Keratinocyte (primary cell): ENCODE data around the gene TMEM132D. TPM values are rescaled to one million over a fixed set of nuclear protein-coding genes. Genes with fewer than 3 reads are reported as not detected.
A peak's percentile ranks its signal among the peaks of the same experiment; 100 is the strongest.

Experiments used
- DNase-seq: peaks from one replicate; pipeline ENCODE4 v3.0.0-alpha.2; 2011; ENCODE audit warnings: low read depth, missing footprints, low spot score
- FAIRE-seq: peaks from 2 replicates; lab custom pipeline; 2011; peaks lifted over from hg19 to GRCh38; lab: Jason Lieb, UNC
- H2AFZ ChIP-seq: 2 replicates; pipeline ENCODE4 v1.6.0; 2012; ENCODE audit warnings: low read length, control low read depth, inconsistent platforms; ENCODE audit not compliant: control insufficient read depth
- H3K27ac ChIP-seq: 2 replicates; pipeline ENCODE4 v1.5.1; 2011; ENCODE audit warnings: low read length; ENCODE audit not compliant: control insufficient read depth, insufficient read depth
- H3K27me3 ChIP-seq: 3 replicates; pipeline ENCODE4 v1.6.0; 2011; ENCODE audit warnings: low read length; ENCODE audit not compliant: control insufficient read depth, insufficient read depth; ENCODE audit errors: extremely low read depth
- H3K36me3 ChIP-seq, 2 experiments: 2 replicates in 1 of 2; 3 replicates in 1 of 2; pipeline ENCODE4 v1.5.1; 2011; ENCODE audit warnings: low read length in 2 of 2, mild to moderate bottlenecking in 1 of 2; ENCODE audit not compliant: control insufficient read depth in 2 of 2, insufficient read depth in 2 of 2; ENCODE audit errors: extremely low read depth in 1 of 2
- H3K4me1 ChIP-seq: 3 replicates; pipeline ENCODE4 v1.5.1; 2011; ENCODE audit warnings: low read length; ENCODE audit not compliant: control insufficient read depth, insufficient read depth; ENCODE audit errors: extremely low read depth
- H3K4me2 ChIP-seq: 3 replicates; pipeline ENCODE4 v1.6.0; 2011; ENCODE audit warnings: low read depth, low read length; ENCODE audit not compliant: control insufficient read depth, insufficient read depth; ENCODE audit errors: extremely low read depth
- H3K4me3 ChIP-seq, 3 experiments: fragments of 200-600 bp in 1 of 3; sonication (generic) in 1 of 3; 2 replicates in 2 of 3; 3 replicates in 1 of 3; pipeline ENCODE4 v1.5.1; 2011 to 2016; ENCODE audit warnings: low read length in 3 of 3, mild to moderate bottlenecking in 3 of 3, control low read depth in 2 of 3, inconsistent platforms in 1 of 3, low read depth in 1 of 3, mixed read lengths in 1 of 3, mixed run types in 1 of 3, moderate library complexity in 1 of 3; ENCODE audit not compliant: control insufficient read depth in 2 of 3, insufficient read depth in 2 of 3; ENCODE audit errors: extremely low read depth in 1 of 3
- H3K79me2 ChIP-seq: 2 replicates; pipeline ENCODE4 v1.6.0; 2012; ENCODE audit warnings: low read length; ENCODE audit not compliant: control insufficient read depth, insufficient read depth
- H3K9ac ChIP-seq: 3 replicates; pipeline ENCODE4 v1.6.0; 2011; ENCODE audit warnings: low read length; ENCODE audit not compliant: control insufficient read depth, insufficient read depth; ENCODE audit errors: extremely low read depth
- H3K9me1 ChIP-seq: 3 replicates; pipeline ENCODE4 v1.6.0; 2011; ENCODE audit warnings: low read length; ENCODE audit not compliant: control insufficient read depth, insufficient read depth; ENCODE audit errors: extremely low read depth
- H3K9me3 ChIP-seq: 2 replicates; pipeline ENCODE4 v1.5.1; 2012; ENCODE audit warnings: low read depth, low read length; ENCODE audit not compliant: control insufficient read depth
- H4K20me1 ChIP-seq: 3 replicates; pipeline ENCODE4 v1.6.0; 2011; ENCODE audit warnings: low read length; ENCODE audit not compliant: control insufficient read depth, insufficient read depth; ENCODE audit errors: extremely low read depth
- CTCF ChIP-seq, 3 experiments: IDR thresholded peaks in 1 of 3; conservative IDR thresholded peaks in 1 of 3; optimal IDR thresholded peaks in 1 of 3; 2 replicates in 2 of 3; 3 replicates in 1 of 3; pipeline versions ENCODE3 to v1.5.1; 2011; ENCODE audit warnings: low read length in 3 of 3, mild to moderate bottlenecking in 3 of 3, moderate library complexity in 2 of 3, control low read depth in 1 of 3, inconsistent platforms in 1 of 3; ENCODE audit not compliant: insufficient read depth in 2 of 3; ENCODE audit errors: extremely low read depth in 1 of 3
- EZH2 ChIP-seq: IDR thresholded peaks from one replicate; pipeline ENCODE4 v1.6.1; 2012; ENCODE audit warnings: inconsistent platforms, mild to moderate bottlenecking, low read length, moderate library complexity
- dilution Hi-C: fragments of 300-500 bp; cut with MboI; formaldehyde crosslinking; loops from one replicate; pipeline ENCODE4 v1.7.0; 2020; ENCODE audit warnings: low sequenced_read_pairs; ENCODE audit not compliant: extremely low pct_ligation_motif_present
- polyA plus RNA-seq, 5 experiments: library from polyadenylated mRNA; depleted of rRNA in 3 of 5; stranded (reverse) in 3 of 5; stranded (forward) in 1 of 5; unstranded in 1 of 5; fragments of >200 nt; gene quantifications; 1 replicate in 1 of 5; 2 replicates in 3 of 5; 3 replicates in 1 of 5; pipeline versions ENCODE4 v1.2.1 to v1.2.3, GENCODE V29; 2011 to 2012; ENCODE audit warnings: missing spikeins in 2 of 5, low read depth in 1 of 5, low replicate concordance in 1 of 5

Gene TMEM132D
- polyA plus RNA-seq, 1 donor (not counting 4 experiments of a cell fraction or from before 2014, with no cell fraction given): not detected

- dilution Hi-C loops: no loop called here
Measured at GRCh38 chr12:129903092-129903945, 506 bp downstream of the TMEM132D start.

GRCh38 chr12:129902371-129903091 is 1.3 kb downstream of the TMEM132D start:
- no peaks in the 10 kb centered on the region for H3K79me2 ChIP-seq
- no peaks in the 10 kb centered on the region for H4K20me1 ChIP-seq
- H3K4me3 ChIP-seq: no peak overlapping the region
- no peaks in the 10 kb centered on the region for H3K4me1 ChIP-seq
- H3K36me3 ChIP-seq: no peaks in the 10 kb centered on the region
- H2AFZ ChIP-seq: no peak overlapping the region
- peaks cover 28% of the 10 kb centered on the region for H3K27me3 ChIP-seq
- dilution Hi-C loops: no loop called here
- FAIRE-seq: no peak
- no peak overlapping the region for H3K9ac ChIP-seq
- TF ChIP-seq EZH2 (no peak), CTCF (optimal IDR thresholded peaks at IDR 0.05 in 1 of 3, IDR thresholded peaks at IDR 0.05 in 1 of 3, conservative IDR thresholded peaks at IDR 0.05 in 1 of 3; ENCODE audit: extremely low read depth in 1 of 3, insufficient read depth in 2 of 3, low read length in 3 of 3) (no peak)
- no peak for DNase-seq
- H3K9me1 ChIP-seq: no peaks in the 10 kb centered on the region
- no peak overlapping the region for H3K4me2 ChIP-seq
- no peaks in the 10 kb centered on the region for H3K9me3 ChIP-seq
- no peak overlapping the region for H3K27ac ChIP-seq

More at GRCh38 chr12:129903092-129903945, 506 bp downstream of the TMEM132D start:
- Histone ChIP-seq H3K9me3 (no peaks in the 10 kb centered on the region), H3K27me3 (peaks cover 28% of the 10 kb centered on the region), H3K79me2 (no peaks in the 10 kb centered on the region), H3K36me3 (no peaks in the 10 kb centered on the region), H4K20me1 (no peaks in the 10 kb centered on the region), H2AFZ (no peak overlapping the region), H3K9ac (no peak overlapping the region), H3K4me2 (no peak overlapping the region), H3K9me1 (no peaks in the 10 kb centered on the region), H3K4me3 (no peak overlapping the region), H3K4me1 (no peaks in the 10 kb centered on the region), H3K27ac (no peak overlapping the region)
- FAIRE-seq (no peak), DNase-seq (no peak)
- TF ChIP-seq EZH2 (peak; percentile 60), CTCF (optimal IDR thresholded peaks at IDR 0.05 in 1 of 3, IDR thresholded peaks at IDR 0.05 in 1 of 3, conservative IDR thresholded peaks at IDR 0.05 in 1 of 3; ENCODE audit: extremely low read depth in 1 of 3, insufficient read depth in 2 of 3, low read length in 3 of 3) (no peak)
